ENCODE data around the gene NPAS3.

The NPAS3 gene

DNA sequence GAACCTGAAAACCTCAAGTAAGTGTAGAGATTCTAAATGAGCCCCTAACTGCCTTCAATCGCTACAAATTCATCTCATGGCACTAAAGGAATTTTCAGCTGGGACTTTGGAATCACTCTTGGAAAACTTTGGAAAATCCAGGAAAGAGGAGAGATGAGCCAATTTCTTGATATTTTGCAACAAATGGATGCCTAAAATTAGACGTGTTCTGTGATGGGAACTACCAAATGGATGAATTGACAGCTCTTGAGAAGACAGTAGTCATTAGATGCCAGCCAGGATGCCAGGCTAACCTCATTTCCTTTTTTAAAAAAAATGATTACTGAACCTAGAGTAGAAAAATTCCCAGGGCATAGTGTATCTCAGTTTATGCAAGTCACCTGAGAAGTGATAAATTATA lies 78.3 kb downstream of the NPAS3 start:
- DNase-seq, result no peak

DNA sequence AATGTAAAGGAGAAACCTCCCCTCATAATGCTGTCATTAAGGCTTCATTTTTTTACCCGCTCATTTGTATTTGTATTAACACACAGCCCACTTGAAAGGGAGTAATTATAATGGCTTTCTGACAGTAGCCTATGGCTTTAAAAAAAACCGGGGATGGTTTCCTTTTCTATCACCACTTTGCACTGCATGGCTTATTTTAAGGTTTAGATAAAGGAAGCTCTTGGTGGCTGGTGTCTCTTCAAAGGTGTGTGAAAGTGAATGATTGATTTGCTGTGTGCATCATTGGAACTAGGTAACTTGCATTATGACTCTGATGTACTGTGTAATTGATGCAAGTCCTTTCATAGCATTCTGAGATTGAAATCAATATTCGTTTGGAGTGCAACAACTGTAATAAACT lies 80.7 kb downstream of the NPAS3 start:
- no peak for DNase-seq

DNA sequence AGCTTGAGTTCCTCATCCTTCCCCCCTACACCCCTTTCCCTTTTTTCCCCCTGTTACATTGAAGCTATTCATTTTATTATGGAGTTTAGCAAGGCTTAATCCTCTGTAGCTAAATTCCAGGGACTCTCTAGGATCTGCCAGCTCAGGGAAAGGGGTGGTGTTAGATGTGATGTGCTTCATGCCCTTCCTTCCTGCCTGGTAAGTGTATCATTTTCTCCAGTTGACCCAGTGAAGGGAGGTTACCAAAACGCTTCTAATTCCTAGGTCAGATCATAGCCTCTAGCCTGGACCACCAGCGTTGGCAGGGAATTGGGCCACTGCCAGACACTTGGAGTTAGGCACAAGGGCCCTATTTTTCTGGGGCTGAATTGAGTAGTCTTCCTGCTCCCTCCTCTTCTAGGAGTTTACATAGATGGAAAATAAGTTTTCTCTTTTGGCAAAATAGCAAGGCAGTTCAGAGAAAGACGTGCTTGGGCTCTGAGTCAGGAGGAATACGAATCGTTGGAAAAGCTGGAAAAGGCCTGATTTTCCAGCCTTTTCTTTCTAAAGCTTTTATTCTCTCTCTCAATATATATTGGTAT lies 88.3 kb downstream of the NPAS3 start:
- DNase-seq, result no peak

DNA sequence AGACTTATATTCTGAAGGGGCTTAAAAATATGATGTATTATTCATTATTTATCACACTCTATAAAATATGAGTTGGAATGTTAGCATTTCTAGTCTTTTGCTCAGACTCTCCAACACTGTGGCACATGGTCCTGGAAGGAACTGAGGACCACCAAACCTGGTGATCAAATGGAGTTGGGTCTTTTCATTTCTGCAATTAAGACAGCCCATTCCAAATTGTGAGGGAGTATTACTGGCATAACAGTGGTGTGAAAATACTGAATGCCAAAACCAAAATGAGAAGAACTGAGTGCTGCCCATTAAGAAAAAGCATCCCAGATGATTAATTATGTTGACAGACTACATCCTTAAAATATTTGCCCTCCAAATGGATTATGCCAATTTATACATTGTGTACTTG lies 90.8 kb downstream of the NPAS3 start:
- no peak for DNase-seq

DNA sequence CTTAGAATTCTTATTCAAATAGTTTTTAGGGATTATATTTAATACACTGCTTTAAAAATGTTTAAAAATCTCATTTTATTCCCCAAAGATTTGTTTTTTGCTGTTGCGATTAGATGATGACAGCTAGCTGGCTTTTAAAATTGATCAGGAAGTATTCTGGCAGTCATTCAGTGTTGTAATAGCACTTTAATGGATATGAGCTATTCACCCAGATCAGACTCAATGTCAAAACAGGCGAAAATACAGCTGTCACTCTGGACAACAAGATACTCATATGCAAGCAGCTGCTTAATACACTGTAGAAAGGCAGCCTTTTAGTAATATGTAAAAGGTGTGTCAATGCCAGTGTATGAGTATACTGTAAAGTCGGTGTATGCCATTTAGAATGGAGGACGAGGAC lies 91.7 kb downstream of the NPAS3 start:
- DNase-seq, result no peak

DNA sequence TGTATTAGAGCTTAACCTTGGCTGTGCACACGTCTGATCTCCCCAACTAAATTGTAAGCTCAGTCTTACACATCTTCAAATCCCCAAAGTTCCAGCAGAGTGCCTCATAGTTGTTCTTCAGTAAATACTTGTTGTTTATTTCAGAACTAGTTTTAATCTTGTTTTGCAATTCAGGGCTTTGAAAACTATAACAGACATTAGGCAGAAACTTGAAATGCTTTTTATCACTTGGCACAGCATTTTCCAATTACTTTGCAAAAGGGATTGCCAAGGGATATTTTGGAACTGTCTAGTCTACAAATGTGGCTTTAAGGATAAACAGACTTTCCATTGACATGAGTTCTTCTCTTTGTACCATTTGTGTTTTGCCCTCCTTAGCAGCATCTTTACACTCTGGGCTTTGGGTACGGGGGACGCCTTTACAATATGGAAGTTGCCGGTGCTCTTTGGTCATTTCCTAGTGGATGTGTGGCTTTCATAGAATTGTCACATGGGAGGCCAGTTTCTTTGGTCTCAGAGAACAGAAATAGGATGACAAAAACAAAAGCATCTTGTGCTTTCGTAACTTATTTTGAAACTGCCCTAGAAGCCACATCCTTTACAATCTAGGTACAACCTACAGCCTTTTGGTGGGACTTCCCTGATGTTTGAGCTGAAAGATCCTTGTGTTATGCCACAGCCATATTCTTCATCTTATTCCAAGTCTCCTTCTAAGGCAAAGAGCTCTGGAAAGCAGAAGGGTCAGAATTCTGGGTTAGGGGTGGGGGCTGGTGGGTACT lies 96.9 kb downstream of the NPAS3 start:
- DNase-seq, result no peak

DNA sequence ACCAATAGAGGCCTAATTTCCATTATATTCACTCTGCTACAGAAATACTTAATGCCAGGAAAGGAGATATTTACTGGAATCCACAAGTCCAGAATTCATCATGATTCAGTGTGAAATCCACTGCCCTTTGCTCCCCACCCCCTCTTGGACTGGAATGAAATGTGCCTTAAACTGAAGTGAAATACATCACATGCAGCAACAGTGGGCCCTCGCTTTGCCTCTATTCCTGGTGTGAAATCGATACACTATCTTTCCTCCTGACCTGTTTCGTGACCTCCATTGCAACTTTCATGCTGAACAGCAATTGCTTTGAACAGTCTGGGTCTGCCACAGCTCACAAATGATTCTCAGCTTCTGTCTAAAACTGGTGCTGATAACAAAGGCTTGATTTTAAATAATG lies 100.6 kb downstream of the NPAS3 start:
- DNase-seq, result no peak

DNA sequence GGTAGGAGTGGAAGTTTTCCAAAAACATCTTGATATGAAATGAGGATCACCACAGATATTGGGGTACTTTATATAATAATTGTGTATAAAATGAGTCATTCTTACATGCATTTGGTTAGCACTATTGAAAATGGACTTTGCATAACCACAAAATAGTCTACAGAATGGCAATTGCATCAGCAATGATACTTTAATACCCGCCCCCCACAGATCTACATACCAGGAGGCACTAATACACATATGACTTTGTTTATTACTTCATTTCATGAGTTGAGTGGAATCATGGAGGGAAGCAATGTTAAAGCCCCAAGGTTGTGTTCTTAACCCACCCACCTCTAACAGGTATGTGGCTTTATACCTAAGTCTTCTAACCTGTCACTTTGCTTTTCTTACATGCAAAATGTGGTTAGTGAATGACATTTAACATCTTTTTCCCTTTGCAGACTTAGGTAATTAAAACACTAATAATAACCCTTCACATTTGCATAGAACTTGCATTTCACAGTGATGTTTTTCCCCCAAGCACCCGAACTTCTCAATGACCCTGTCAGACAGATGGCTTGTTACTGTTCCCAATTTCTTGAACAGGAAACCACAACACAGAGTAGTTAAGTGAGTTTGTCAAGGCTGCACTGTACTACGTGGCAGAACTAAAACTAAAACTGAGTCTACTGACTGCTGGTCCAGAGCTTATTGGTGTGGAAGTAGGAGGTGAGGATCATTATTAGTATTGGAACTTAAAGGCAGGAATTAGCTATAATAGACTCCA lies 101.9 kb downstream of the NPAS3 start:
- DNase-seq, result no peak

DNA sequence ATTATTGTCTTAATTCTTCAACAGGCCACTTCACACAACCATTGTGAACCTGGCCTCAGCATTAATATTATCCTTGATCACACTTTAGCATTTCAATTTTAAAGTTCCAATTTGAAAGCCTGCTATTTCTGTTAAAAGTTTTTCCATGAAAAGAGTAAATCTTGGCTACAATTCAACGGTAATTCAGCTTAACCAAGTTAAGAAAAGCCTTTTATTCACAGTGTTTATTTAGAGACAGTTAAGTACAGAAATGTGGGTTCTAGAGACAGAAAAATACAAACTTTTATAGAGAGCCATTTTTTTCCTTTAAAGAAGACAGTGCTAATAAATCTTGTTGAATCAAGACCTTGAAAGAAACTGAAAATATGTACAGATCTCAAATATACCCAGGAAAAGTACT lies 103.9 kb downstream of the NPAS3 start:
- DNase-seq, result no peak

DNA sequence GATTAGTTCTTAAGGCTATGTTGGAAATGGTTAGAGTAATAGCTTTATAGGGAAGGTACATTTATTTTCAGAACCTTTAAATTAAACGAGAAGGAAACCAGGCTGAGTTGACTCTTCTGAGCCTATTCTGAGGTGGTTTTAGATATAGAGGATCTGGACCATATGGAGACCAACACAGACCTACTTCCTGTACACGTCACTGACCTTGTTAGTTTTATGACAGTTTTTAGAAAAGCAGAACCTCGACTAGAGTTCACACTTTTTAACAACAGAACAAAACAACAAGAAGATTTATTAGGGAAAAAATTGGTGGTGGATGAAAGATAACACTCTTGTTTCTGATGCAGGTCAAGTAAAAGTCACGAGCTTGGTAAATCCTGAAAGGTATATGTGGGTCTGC lies 107.1 kb downstream of the NPAS3 start:
- no peak for DNase-seq

DNA sequence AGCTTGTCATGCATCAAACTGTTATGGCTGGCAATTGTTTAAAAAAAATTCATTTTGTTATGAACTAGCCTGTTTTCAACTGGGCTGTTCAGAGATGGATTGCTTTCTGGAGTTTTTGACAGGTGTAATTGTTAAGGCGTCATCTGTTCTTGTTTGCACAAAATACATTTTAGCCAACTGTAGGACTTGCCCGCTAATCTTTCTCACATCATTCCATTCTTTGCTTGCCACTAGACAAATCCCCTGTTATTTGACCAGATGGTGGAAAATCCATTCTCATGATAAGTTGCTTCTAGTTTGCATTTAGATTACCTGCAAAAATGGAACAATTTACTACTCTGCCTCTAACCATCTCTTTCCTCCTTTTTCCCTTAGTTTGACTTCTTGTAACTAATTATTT lies 114.3 kb downstream of the NPAS3 start:
- no peak for DNase-seq

DNA sequence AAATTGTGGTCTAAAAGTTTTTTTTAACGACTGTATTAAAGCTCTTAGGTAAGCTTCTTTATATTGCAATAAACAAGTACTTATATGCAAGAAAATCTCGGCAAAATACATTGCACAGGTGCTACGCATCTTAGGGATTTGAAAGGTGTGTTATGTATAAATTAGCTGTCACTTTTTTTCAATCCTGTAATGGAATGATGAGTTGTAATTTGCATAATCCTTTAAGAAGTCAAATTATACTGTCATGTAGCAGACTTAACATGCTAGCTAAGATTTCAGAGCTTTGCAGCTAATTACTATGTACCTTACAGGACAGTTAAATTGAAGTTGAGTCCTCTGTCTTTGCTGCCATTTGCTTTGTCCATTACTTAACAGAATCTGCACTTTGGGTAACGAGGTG lies 117.5 kb downstream of the NPAS3 start:
- no peak for DNase-seq

DNA sequence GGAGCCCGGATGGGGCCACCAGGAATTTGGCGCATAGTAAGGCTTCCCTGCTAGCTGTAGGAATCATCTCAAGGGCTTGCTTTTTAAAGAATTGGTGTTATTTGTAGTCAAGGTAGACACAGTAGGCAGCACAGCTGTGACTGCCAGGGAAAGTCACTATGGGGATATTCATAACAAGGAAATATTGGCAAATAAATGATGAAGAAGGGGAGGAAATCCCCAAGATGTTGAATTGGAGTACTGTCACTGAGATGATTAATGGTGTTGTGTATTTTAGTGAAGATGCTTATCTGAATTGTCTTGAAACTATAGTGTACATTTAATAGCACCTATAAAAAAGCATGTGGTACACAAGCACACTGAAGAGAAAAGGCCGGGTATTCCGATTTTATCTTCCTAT lies 118.9 kb downstream of the NPAS3 start:
- DNase-seq, result no peak

DNA sequence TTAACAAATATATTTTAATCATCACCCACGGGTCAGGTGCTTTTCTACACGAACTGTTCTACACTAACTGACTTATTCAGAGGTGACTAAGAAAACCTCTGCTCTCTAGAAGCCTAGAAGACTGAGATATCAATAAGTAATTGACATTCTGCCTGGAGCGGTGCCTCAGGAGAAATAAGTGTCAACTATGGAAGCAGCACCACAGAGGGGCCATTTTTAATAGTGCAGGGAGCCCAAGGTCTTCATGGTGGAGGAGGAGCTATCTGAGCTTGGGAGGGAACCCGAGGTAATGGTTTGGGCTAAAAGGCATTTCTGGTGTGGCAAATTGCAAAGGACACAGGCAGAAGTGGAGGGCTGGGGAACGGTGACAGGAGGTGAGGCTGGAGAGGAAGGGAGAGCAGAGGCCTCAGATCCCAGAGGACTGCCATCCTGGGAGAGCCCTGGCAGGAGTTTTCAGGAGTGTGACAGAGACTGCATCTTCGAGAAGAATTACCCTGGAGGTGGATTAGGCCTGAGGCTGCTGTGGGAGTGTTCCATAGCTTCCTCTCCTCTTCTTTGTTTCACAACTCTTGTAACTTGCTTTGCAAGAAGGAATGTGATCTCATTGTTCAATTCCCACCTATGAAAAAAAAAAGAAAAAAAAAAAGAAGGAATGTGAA lies 123.1 kb downstream of the NPAS3 start:
- DNase-seq, result no peak

DNA sequence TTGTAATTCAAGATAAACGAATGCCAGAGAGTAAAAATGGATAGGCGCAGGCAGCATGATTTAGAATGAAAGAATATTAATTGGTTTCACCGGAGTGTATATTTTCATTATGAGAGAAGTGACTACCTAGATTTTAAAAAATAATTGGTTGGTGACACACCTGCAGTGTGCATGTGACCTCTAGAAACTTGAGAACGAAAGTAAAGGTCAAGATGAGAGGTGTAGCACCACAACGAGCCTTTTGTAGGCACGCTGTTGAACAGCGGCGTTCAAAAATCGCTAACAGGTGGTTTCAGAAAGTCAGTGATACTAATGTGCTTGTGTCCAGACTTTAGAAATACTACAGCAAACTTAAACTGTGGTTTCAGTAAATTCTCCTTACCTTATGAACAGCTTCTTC lies 123.8 kb downstream of the NPAS3 start:
- no peak for DNase-seq

DNA sequence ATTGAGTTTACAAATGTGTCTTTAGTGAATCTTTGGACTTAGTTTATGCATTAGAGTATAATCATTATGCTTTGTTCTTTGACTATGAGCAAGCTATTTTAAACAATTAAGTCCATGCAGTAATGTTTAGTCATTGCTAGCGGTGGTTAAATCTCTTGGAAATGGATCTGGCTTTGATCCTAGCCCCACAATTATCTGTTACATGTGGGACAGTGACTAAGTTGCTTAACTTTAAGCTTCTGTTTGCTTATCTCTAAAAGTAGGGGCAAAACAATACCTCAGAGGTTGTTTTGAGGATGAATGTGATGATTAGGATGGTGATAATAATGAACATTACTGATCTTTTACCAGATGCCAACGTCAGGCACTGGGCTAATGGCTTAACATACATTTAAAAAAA lies 124.2 kb downstream of the NPAS3 start:
- DNase-seq, result no peak

DNA sequence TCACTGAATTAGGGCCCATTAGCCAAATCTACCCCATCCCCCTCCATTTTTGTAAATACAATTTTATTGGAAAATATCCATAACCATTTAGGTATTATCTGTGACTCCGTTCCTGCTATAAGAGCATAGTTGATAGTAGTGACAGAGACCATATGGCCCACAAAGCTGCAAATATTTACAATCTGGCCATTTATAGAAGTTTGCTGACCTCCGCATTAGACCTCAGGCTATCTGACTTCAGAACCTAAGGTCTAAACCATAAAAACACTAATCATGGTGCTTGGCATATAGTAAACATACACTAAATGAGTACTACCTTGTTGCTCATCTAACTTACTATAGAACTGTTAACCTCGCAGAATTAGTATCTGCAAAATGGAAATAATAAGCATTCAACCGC lies 124.8 kb downstream of the NPAS3 start:
- no peak for DNase-seq

DNA sequence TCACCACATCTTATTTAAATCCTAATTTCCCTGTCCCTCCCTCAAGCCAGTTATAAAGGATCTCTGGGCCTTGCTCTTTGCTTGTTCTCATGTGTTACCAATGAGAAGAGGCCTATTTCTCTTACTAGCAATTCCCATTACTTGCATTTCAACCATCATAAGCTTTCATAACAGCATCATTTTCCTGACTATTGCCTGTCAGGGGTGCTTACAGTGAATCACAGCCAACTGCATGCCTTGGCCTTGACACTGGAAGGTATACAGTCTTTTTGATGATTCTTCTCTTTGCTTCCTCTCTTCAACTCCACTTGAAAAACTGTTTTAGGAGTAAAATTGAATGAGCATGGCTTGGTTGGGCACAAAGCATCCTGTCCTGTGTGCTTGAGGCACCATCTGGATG lies 127.0 kb downstream of the NPAS3 start:
- no peak for DNase-seq

DNA sequence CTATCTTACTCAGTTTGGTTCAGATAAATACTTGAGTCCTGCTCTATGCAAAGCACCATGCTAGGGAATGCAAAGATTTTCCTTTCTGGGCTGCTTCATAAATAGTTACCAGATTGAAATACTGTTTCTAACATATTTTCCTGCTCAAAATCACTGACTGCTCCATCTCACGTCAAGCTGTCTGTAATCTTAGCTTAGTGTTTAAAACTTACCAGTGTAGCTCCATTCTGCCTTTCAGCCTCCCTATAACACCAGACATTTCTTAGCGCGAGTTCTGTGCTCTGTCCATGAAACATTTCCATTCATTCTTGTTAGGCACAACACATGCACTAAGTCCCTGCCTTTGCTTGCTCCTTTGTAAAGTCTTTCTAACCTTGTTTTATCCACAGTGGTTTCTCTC lies 129.4 kb downstream of the NPAS3 start:
- no peak for DNase-seq

DNA sequence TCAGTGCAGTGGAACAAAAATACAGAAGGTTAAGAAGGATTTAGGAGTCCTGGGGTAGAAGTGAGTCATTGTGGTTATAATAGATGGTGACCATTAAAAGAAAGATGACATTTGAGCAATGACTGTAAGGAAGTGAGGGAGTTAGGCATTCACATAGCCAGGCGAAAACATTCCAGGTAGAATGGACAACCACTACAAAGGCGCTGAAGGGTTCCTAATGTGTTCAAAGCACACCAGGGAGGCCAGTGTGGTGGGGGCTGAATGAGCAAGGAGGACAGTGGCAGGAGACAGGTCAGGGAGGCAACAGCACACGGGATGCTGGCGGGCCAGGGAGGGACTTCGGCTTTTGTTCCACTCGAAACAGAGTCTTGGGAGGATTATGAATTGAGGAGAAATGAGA lies 129.9 kb downstream of the NPAS3 start:
- no peak for DNase-seq

DNA sequence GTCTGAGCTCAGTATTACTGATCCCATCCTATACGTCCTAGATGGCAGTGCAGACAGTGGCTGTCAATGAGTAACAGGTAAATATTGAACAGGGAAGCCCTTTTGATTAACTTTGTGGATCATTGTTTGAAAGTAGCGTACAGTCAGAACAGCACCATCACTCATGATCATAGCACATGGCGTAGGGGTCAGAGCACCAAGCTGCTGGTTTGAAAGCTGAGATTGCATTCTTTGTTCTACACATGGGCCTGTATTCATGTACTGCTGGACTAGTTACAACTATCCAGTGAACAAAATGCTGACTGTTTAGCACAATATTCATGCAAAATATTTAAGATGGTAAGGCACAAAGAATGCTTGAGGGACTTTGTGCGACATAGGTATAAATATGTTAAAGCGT lies 131.8 kb downstream of the NPAS3 start:
- no peak for DNase-seq

DNA sequence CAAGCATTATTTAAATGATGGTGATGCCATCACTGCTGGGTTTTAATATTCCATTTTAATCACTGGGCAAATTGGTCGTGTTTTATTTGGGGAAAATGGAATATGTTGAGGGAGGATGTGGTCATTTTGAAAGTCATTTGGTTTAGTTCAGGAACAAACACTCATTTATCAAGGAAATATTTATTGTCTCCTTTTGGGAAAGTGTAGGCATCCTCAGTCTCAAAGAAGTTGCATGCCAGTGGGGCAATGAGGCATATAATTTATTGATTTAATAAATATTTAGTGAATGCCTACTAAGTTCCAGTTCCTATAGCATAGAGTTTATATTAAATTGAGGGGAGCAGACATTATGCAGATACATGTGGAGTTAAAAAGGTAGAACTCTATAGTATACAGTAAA lies 134.3 kb downstream of the NPAS3 start:
- DNase-seq, result no peak

DNA sequence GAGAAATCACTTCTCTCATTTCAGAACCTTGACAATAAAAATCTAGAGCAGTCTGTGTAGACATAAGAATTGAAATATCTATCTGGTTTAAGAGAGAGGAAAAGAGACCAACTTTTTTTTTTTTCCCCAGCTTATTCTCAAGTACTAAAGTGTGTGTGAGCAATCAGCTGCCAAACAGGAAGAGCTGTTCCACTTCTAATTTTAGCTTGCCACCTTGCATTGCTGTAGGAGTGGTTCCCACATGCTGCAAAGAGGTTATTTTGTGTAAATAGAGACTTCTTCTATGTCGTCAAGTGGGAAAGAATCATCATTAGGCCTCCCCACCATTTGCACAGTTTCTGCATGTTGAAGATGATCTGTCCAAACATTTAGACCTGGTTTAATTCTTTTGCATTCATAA lies 142.6 kb downstream of the NPAS3 start:
- no peak for DNase-seq

DNA sequence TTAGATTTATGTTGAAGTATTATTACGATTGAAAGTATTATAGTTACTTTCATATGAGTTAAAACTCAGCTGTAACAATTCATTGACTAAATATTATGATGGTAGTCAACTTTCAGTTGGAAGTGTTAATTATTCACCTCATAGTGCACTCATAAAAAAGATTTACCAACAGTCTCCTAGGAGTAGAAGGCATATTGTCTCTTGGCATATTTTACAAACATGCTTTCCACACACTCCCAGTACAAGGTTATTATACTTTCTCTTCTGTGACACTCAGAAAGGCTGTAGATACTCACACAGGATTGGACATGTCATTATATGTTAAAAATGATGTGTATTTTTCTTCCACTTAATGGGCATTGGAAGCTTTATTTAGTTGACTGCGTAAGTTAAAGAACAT lies 147.1 kb downstream of the NPAS3 start:
- no peak for DNase-seq
